ENCODE data around the gene INPP4B.

Gene INPP4B

GRCh38 chr4:142544039-142544438 lies 302.1 kb downstream of the INPP4B start:
- Histone ChIP-seq H3K79me2 (ENCODE audit: insufficient read depth, low read length) (no peaks in the 10 kb centered on the region), H2AFZ (ENCODE audit: low read depth, low read length) (no peak overlapping the region; the same call in 1 of the 2 replicates), H3K4me3 (ENCODE audit: low read depth in 1 of 2, low read length in 2 of 2) (no peak overlapping the region), H4K20me1 (ENCODE audit: insufficient read depth, low read length) (no peaks in the 10 kb centered on the region), H3K27me3 (ENCODE audit: insufficient read depth, low read length, poor library complexity) (no peaks in the 10 kb centered on the region), H3K27ac (ENCODE audit: low read length) (no peak overlapping the region), H3K4me2 (ENCODE audit: insufficient read depth, low read length) (no peak overlapping the region), H3K9me3 (ENCODE audit: insufficient read depth, low read length, severe bottlenecking) (no peaks in the 10 kb centered on the region), H3K9ac (ENCODE audit: low read depth, low read length) (no peak overlapping the region), H3K4me1 (ENCODE audit: insufficient read depth, low read length) (peaks cover 8% of the 10 kb centered on the region), H3K36me3 (ENCODE audit: insufficient read depth, low read length) (no peaks in the 10 kb centered on the region)
- DNase-seq (no peak), ATAC-seq (ENCODE audit: insufficient read depth, low read depth) (peak; percentile 50; the same call in 2 of the 3 replicates)
- no peak for TF ChIP-seq CTCF (IDR thresholded peaks at IDR 0.05; ENCODE audit: borderline replicate concordance, extremely low read depth, low read length, poor library complexity, severe bottlenecking)

GRCh38 chr4:142540483-142540804 lies 305.7 kb downstream of the INPP4B start:
- H3K9me3 ChIP-seq (ENCODE audit: insufficient read depth, low read length, severe bottlenecking): no peaks in the 10 kb centered on the region

GRCh38 chr4:142539796-142540482 lies 306.2 kb downstream of the INPP4B start:
- Histone ChIP-seq H3K4me2 (ENCODE audit: insufficient read depth, low read length) (no peak overlapping the region), H3K9ac (ENCODE audit: low read depth, low read length) (no peak overlapping the region), H3K27ac (ENCODE audit: low read length) (no peak overlapping the region), H3K4me1 (ENCODE audit: insufficient read depth, low read length) (peaks cover 8% of the 10 kb centered on the region), H3K4me3 (ENCODE audit: low read depth in 1 of 2, low read length in 2 of 2) (no peak overlapping the region), H3K27me3 (ENCODE audit: insufficient read depth, low read length, poor library complexity) (no peaks in the 10 kb centered on the region), H2AFZ (ENCODE audit: low read depth, low read length) (no peak overlapping the region), H3K9me3 (ENCODE audit: insufficient read depth, low read length, severe bottlenecking) (no peaks in the 10 kb centered on the region), H3K36me3 (ENCODE audit: insufficient read depth, low read length) (no peaks in the 10 kb centered on the region), H4K20me1 (ENCODE audit: insufficient read depth, low read length) (no peaks in the 10 kb centered on the region), H3K79me2 (ENCODE audit: insufficient read depth, low read length) (no peaks in the 10 kb centered on the region)
- ATAC-seq (ENCODE audit: insufficient read depth, low read depth) (no peak), DNase-seq (no peak)
- TF ChIP-seq CTCF (IDR thresholded peaks at IDR 0.05; ENCODE audit: borderline replicate concordance, extremely low read depth, low read length, poor library complexity, severe bottlenecking) (no peak), EZH2 (IDR thresholded peaks at IDR 0.05; ENCODE audit: borderline replicate concordance, low read depth, low read length, severe bottlenecking) (no peak)

More at GRCh38 chr4:142540483-142540804, 305.7 kb downstream of the INPP4B start:
- Histone ChIP-seq H2AFZ (ENCODE audit: low read depth, low read length) (no peak overlapping the region), H3K4me2 (ENCODE audit: insufficient read depth, low read length) (no peak overlapping the region), H3K4me3 (ENCODE audit: low read depth in 1 of 2, low read length in 2 of 2) (no peak overlapping the region), H3K27me3 (ENCODE audit: insufficient read depth, low read length, poor library complexity) (no peaks in the 10 kb centered on the region), H3K4me1 (ENCODE audit: insufficient read depth, low read length) (peaks cover 8% of the 10 kb centered on the region), H3K9ac (ENCODE audit: low read depth, low read length) (no peak overlapping the region), H3K27ac (ENCODE audit: low read length) (no peak overlapping the region), H3K36me3 (ENCODE audit: insufficient read depth, low read length) (no peaks in the 10 kb centered on the region), H3K79me2 (ENCODE audit: insufficient read depth, low read length) (no peaks in the 10 kb centered on the region), H4K20me1 (ENCODE audit: insufficient read depth, low read length) (no peaks in the 10 kb centered on the region)
- TF ChIP-seq EZH2 (IDR thresholded peaks at IDR 0.05; ENCODE audit: borderline replicate concordance, low read depth, low read length, severe bottlenecking) (no peak), CTCF (IDR thresholded peaks at IDR 0.05; ENCODE audit: borderline replicate concordance, extremely low read depth, low read length, poor library complexity, severe bottlenecking) (no peak)
- ATAC-seq (ENCODE audit: insufficient read depth, low read depth): no peak
- DNase-seq: no peak

Data from DND-41 (cell line).